SU-DHL-6 (cell line): Measurements from ENCODE around the gene RASGRP2.

ENCODE experiments used
- CTCF ChIP-seq: fragments of 200-600 bp; sonication (generic); IDR thresholded peaks from one replicate; pipeline ENCODE4 v1.5.1; 2017; ENCODE audit warnings: antibody characterized with exemption, mild to moderate bottlenecking, low read length, moderate library complexity; ENCODE audit not compliant: insufficient read depth, poor library complexity, severe bottlenecking
- EZH2phosphoT487 ChIP-seq: fragments of 200-600 bp; sonication (generic), shearing (Covaris generic); conservative IDR thresholded peaks from 2 replicates; pipeline ENCODE4 v1.6.1; 2018; ENCODE audit warnings: mild to moderate bottlenecking, antibody characterized with exemption, low read length, moderate library complexity, mixed read lengths

GRCh38 chr11:64687643-64688533 lies 56.1 kb downstream of the RASGRP2 start:
- TF ChIP-seq CTCF, result no peak
- no peak for TF ChIP-seq EZH2phosphoT487
